ENCODE results near the gene PCSK6. TPM values are rescaled to one million over a fixed set of nuclear protein-coding genes. Genes with fewer than 3 reads are reported as not detected.

PCSK6 gene
- total RNA-seq, 1 experiment from 2014 or later: 10.6 TPM

DNA sequence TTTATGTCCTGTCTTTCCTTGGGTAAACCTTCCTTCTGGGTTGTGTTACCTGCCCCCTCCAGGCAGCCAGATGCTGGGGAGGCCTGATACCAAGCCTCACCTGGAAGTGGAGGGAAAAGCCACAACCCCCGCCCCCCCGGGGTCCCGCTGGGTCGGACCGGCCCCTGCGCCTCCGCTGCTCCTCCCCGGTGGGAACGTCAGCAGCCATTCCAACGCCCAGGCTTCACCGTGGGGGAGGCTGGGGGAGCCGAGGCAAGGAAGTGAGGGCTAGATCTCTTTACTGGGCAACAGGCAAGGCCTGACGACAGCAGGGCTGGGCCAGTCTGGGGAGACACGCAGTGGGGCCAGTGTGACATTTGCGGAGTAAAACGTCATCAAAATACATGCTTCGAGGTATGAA lies 141.5 kb downstream of the PCSK6 start:
- ChIA-PET CTCF (no interaction called here), POLR2A (no interaction called here)
- intact Hi-C loops (cut with micrococcal nuclease; ENCODE audit: unreplicated experiment) (no loop called here), in situ Hi-C loops (cut with HindIII; ENCODE audit: low pct_unique_long_range_greater_than_20kb, low sequenced_read_pairs) (no loop called here)
- TF ChIP-seq, protein P1, sequence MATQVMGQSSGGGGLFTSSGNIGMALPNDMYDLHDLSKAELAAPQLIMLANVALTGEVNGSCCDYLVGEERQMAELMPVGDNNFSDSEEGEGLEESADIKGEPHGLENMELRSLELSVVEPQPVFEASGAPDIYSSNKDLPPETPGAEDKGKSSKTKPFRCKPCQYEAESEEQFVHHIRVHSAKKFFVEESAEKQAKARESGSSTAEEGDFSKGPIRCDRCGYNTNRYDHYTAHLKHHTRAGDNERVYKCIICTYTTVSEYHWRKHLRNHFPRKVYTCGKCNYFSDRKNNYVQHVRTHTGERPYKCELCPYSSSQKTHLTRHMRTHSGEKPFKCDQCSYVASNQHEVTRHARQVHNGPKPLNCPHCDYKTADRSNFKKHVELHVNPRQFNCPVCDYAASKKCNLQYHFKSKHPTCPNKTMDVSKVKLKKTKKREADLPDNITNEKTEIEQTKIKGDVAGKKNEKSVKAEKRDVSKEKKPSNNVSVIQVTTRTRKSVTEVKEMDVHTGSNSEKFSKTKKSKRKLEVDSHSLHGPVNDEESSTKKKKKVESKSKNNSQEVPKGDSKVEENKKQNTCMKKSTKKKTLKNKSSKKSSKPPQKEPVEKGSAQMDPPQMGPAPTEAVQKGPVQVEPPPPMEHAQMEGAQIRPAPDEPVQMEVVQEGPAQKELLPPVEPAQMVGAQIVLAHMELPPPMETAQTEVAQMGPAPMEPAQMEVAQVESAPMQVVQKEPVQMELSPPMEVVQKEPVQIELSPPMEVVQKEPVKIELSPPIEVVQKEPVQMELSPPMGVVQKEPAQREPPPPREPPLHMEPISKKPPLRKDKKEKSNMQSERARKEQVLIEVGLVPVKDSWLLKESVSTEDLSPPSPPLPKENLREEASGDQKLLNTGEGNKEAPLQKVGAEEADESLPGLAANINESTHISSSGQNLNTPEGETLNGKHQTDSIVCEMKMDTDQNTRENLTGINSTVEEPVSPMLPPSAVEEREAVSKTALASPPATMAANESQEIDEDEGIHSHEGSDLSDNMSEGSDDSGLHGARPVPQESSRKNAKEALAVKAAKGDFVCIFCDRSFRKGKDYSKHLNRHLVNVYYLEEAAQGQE (IDR thresholded peaks at IDR 0.05; ENCODE audit: insufficient read depth in 1 of 2, low read depth in 2 of 2, low read length in 1 of 2): no peak
- TF ChIP-seq SIN3A (IDR thresholded peaks at IDR 0.05; ENCODE audit: borderline replicate concordance, insufficient read depth, low read depth, low read length) (no peak), TCF7L2 (IDR thresholded peaks at IDR 0.05; ENCODE audit: low read depth, low read length) (no peak), POLR2AphosphoS5 (IDR thresholded peaks at IDR 0.05; ENCODE audit: low read depth, low read length) (no peak)
- H3K27me3 ChIP-seq (ENCODE audit: control insufficient read depth, insufficient read depth, low read length): no peaks in the 10 kb centered on the region; the same call in 1 of the 2 replicates
- no TSS peak for BruUV-seq (replicated peaks)
- H3K4me3 ChIP-seq (ENCODE audit: low read depth in 2 of 2, low read length in 2 of 2): no peak overlapping the region
- no peak for DNase-seq (ENCODE audit: low read depth, low spot score)
- no peak for ATAC-seq
- H3K4me1 ChIP-seq (ENCODE audit: control insufficient read depth, insufficient read depth, low read length): peaks cover 21% of the 10 kb centered on the region
- H3K36me3 ChIP-seq (ENCODE audit: control insufficient read depth, insufficient read depth, low read length): no peaks in the 10 kb centered on the region
- H3K9me3 ChIP-seq (ENCODE audit: control insufficient read depth, insufficient read depth, low read depth, low read length): no peaks in the 10 kb centered on the region
- H3K27ac ChIP-seq (ENCODE audit: low read length): peak overlapping the region; percentile 45; the same call in 1 of the 2 replicates

DNA sequence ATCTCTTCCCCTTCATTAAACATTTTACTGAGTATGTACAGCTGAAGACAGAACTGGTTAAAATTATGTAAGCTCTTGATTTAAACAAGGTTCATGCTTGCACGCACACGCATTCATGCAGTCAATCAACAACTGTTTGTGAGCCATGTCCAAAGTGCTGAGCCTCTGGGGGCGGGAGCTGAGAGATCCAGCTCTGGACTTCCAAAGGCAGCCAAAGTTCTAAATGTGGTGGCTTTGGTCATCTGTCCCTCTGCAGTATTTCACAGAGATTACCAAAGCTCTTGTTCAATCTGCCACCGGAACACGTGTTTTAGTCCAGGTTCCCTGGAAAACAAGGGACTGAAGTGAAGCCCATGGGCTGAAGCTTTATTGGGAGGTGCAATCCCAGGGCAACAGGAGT lies 142.1 kb downstream of the PCSK6 start:
- DNase-seq (ENCODE audit: low read depth, low spot score) (no peak), ATAC-seq (no peak)
- Histone ChIP-seq H3K4me3 (ENCODE audit: low read depth in 2 of 2, low read length in 2 of 2) (no peak overlapping the region), H3K27ac (ENCODE audit: low read length) (peak overlapping the region; percentile 17; the same call in 1 of the 2 replicates), H3K36me3 (ENCODE audit: control insufficient read depth, insufficient read depth, low read length) (no peaks in the 10 kb centered on the region), H3K4me1 (ENCODE audit: control insufficient read depth, insufficient read depth, low read length) (peaks cover 21% of the 10 kb centered on the region), H3K27me3 (ENCODE audit: control insufficient read depth, insufficient read depth, low read length) (no peaks in the 10 kb centered on the region; the same call in 1 of the 2 replicates), H3K9me3 (ENCODE audit: control insufficient read depth, insufficient read depth, low read depth, low read length) (no peaks in the 10 kb centered on the region)
- no TSS peak for BruUV-seq (replicated peaks)
- in situ Hi-C loops (cut with HindIII; ENCODE audit: low pct_unique_long_range_greater_than_20kb, low sequenced_read_pairs): no loop called here
- ChIA-PET POLR2A (interaction anchor here (1.2 kb wide), 1 partner anchor 111 kb away, joined by 5 read pairs; no protein-coding TSS in a partner anchor), CTCF (interaction anchor here (0.7 kb wide), 1 partner anchor 155 kb away, joined by 3 read pairs; no protein-coding TSS in a partner anchor)
- TF ChIP-seq POLR2AphosphoS5 (IDR thresholded peaks at IDR 0.05; ENCODE audit: low read depth, low read length) (no peak), SIN3A (IDR thresholded peaks at IDR 0.05; ENCODE audit: borderline replicate concordance, insufficient read depth, low read depth, low read length) (no peak), TCF7L2 (IDR thresholded peaks at IDR 0.05; ENCODE audit: low read depth, low read length) (no peak)
- TF ChIP-seq, protein P1 (IDR thresholded peaks at IDR 0.05; ENCODE audit: insufficient read depth in 1 of 2, low read depth in 2 of 2, low read length in 1 of 2): no peak
- TF ChIP-seq, protein P2, sequence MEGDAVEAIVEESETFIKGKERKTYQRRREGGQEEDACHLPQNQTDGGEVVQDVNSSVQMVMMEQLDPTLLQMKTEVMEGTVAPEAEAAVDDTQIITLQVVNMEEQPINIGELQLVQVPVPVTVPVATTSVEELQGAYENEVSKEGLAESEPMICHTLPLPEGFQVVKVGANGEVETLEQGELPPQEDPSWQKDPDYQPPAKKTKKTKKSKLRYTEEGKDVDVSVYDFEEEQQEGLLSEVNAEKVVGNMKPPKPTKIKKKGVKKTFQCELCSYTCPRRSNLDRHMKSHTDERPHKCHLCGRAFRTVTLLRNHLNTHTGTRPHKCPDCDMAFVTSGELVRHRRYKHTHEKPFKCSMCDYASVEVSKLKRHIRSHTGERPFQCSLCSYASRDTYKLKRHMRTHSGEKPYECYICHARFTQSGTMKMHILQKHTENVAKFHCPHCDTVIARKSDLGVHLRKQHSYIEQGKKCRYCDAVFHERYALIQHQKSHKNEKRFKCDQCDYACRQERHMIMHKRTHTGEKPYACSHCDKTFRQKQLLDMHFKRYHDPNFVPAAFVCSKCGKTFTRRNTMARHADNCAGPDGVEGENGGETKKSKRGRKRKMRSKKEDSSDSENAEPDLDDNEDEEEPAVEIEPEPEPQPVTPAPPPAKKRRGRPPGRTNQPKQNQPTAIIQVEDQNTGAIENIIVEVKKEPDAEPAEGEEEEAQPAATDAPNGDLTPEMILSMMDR (IDR thresholded peaks at IDR 0.05): no peak
- intact Hi-C loops (cut with micrococcal nuclease; ENCODE audit: unreplicated experiment): no loop called here

Measured in Panc1 (cell line).